ENCODE results near the gene MAPKAPK2. TPM values are rescaled to one million over a fixed set of nuclear protein-coding genes. Genes with fewer than 3 reads are reported as not detected.
A peak's percentile ranks its signal among the peaks of the same experiment; 100 is the strongest.

Gene MAPKAPK2
- polyA plus RNA-seq, 1 donor (not counting 4 experiments of a cell fraction or from before 2014, with no cell fraction given), result 41.5 TPM

DNA sequence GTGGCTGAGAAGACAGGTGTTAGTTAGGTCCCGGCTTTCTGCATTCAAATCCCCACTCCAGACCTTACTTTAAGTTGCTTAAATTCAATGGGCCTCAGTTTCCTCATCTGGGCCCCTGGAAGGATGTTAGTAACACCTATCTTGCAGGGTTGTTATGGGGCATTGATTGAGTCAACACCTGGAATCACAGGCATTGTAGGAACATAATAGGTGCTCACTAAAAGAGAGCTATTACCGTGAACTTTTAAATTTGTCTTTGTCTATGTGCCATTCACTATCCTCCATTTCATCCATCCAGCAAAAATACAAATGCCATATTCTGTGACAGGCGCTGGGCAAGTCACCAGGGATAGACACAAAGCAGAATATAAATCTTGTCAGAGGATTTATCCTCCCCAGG, 10.5 kb upstream of the MAPKAPK2 start:
- H3K4me3 ChIP-seq (ENCODE audit: control insufficient read depth in 2 of 3, extremely low read depth in 1 of 3, insufficient read depth in 2 of 3, low read depth in 1 of 3, low read length in 3 of 3), result no peak overlapping the region
- no peak overlapping the region for H2AFZ ChIP-seq (ENCODE audit: control insufficient read depth, low read length)
- peak overlapping the region; percentile 85 for H3K27ac ChIP-seq (ENCODE audit: control insufficient read depth, insufficient read depth, low read length)
- TF ChIP-seq, protein P1, sequence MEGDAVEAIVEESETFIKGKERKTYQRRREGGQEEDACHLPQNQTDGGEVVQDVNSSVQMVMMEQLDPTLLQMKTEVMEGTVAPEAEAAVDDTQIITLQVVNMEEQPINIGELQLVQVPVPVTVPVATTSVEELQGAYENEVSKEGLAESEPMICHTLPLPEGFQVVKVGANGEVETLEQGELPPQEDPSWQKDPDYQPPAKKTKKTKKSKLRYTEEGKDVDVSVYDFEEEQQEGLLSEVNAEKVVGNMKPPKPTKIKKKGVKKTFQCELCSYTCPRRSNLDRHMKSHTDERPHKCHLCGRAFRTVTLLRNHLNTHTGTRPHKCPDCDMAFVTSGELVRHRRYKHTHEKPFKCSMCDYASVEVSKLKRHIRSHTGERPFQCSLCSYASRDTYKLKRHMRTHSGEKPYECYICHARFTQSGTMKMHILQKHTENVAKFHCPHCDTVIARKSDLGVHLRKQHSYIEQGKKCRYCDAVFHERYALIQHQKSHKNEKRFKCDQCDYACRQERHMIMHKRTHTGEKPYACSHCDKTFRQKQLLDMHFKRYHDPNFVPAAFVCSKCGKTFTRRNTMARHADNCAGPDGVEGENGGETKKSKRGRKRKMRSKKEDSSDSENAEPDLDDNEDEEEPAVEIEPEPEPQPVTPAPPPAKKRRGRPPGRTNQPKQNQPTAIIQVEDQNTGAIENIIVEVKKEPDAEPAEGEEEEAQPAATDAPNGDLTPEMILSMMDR (optimal IDR thresholded peaks at IDR 0.05 in 1 of 3, IDR thresholded peaks at IDR 0.05 in 1 of 3, conservative IDR thresholded peaks at IDR 0.05 in 1 of 3; ENCODE audit: extremely low read depth in 1 of 3, insufficient read depth in 2 of 3, low read length in 3 of 3), result no peak
- no peak for TF ChIP-seq EZH2 (IDR thresholded peaks at IDR 0.05; ENCODE audit: low read length)
- H3K9me3 ChIP-seq (ENCODE audit: control insufficient read depth, low read depth, low read length), result no peaks in the 10 kb centered on the region
- peak overlapping the region; percentile 66 for H3K4me2 ChIP-seq (ENCODE audit: control insufficient read depth, extremely low read depth, insufficient read depth, low read depth, low read length)
- peak overlapping the region; percentile 65 for H3K9ac ChIP-seq (ENCODE audit: control insufficient read depth, extremely low read depth, insufficient read depth, low read length)
- dilution Hi-C loops (cut with MboI; ENCODE audit: extremely low pct_ligation_motif_present, low sequenced_read_pairs), result no loop called here
- no peaks in the 10 kb centered on the region for H3K36me3 ChIP-seq (ENCODE audit: control insufficient read depth in 2 of 2, extremely low read depth in 1 of 2, insufficient read depth in 2 of 2, low read length in 2 of 2)
- H3K4me1 ChIP-seq (ENCODE audit: control insufficient read depth, extremely low read depth, insufficient read depth, low read length), result peaks cover 25% of the 10 kb centered on the region
- no peak for FAIRE-seq
- no peak for DNase-seq (ENCODE audit: low read depth, low spot score)
- no peaks in the 10 kb centered on the region for H3K27me3 ChIP-seq (ENCODE audit: control insufficient read depth, extremely low read depth, insufficient read depth, low read length)
- H3K9me1 ChIP-seq (ENCODE audit: control insufficient read depth, extremely low read depth, insufficient read depth, low read length), result no peaks in the 10 kb centered on the region
- H3K79me2 ChIP-seq (ENCODE audit: control insufficient read depth, insufficient read depth, low read length), result no peaks in the 10 kb centered on the region
- H4K20me1 ChIP-seq (ENCODE audit: control insufficient read depth, extremely low read depth, insufficient read depth, low read length), result no peaks in the 10 kb centered on the region

DNA sequence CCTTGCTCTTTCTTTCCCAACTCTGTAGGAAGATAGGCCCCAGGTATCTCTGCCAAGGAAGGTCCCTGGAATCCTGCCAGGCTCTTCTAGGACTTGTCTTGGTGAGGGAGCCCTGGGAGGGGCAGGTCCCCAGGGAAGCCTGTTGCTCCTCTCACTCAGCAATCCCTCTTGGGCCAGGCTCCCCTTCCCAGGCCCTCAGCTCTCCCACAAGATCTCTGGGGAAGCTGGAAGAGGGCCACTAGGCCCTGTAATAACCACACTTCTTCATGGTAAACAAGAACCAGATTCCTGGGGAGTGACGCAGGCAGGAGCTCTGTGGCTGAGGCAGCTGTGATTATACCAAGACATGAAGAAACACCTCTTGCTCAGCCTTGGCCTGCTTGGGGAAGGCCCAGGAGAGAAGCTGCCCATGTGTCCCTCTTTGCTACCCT, 9.9 kb upstream of the MAPKAPK2 start:
- Histone ChIP-seq H3K79me2 (ENCODE audit: control insufficient read depth, insufficient read depth, low read length) (no peaks in the 10 kb centered on the region), H3K9ac (ENCODE audit: control insufficient read depth, extremely low read depth, insufficient read depth, low read length) (peak overlapping the region; percentile 65), H3K9me1 (ENCODE audit: control insufficient read depth, extremely low read depth, insufficient read depth, low read length) (no peaks in the 10 kb centered on the region), H3K27me3 (ENCODE audit: control insufficient read depth, extremely low read depth, insufficient read depth, low read length) (no peaks in the 10 kb centered on the region), H4K20me1 (ENCODE audit: control insufficient read depth, extremely low read depth, insufficient read depth, low read length) (no peaks in the 10 kb centered on the region), H3K4me3 (ENCODE audit: control insufficient read depth in 2 of 3, extremely low read depth in 1 of 3, insufficient read depth in 2 of 3, low read depth in 1 of 3, low read length in 3 of 3) (no peak overlapping the region), H3K9me3 (ENCODE audit: control insufficient read depth, low read depth, low read length) (no peaks in the 10 kb centered on the region), H3K36me3 (ENCODE audit: control insufficient read depth in 2 of 2, extremely low read depth in 1 of 2, insufficient read depth in 2 of 2, low read length in 2 of 2) (no peaks in the 10 kb centered on the region), H3K4me1 (ENCODE audit: control insufficient read depth, extremely low read depth, insufficient read depth, low read length) (peaks cover 25% of the 10 kb centered on the region), H2AFZ (ENCODE audit: control insufficient read depth, low read length) (peak overlapping the region; percentile 75), H3K27ac (ENCODE audit: control insufficient read depth, insufficient read depth, low read length) (peak overlapping the region; percentile 85), H3K4me2 (ENCODE audit: control insufficient read depth, extremely low read depth, insufficient read depth, low read depth, low read length) (peak overlapping the region; percentile 66)
- TF ChIP-seq, protein P1 (optimal IDR thresholded peaks at IDR 0.05 in 1 of 3, IDR thresholded peaks at IDR 0.05 in 1 of 3, conservative IDR thresholded peaks at IDR 0.05 in 1 of 3; ENCODE audit: extremely low read depth in 1 of 3, insufficient read depth in 2 of 3, low read length in 3 of 3), result no peak
- TF ChIP-seq EZH2 (IDR thresholded peaks at IDR 0.05; ENCODE audit: low read length), result no peak
- DNase-seq (ENCODE audit: low read depth, low spot score), result peak; percentile 58
- dilution Hi-C loops (cut with MboI; ENCODE audit: extremely low pct_ligation_motif_present, low sequenced_read_pairs), result no loop called here
- peak; percentile 90 for FAIRE-seq
